Measurements from ENCODE around the gene PPM1N. TPM values are rescaled to one million over a fixed set of nuclear protein-coding genes. Genes with fewer than 3 reads are reported as not detected.
A peak's percentile ranks its signal among the peaks of the same experiment; 100 is the strongest.

The PPM1N gene
- total and polyA plus RNA-seq, 2 of the 13 experiments (the other 11 are each of a cell fraction or from before 2014, with no cell fraction given), result 0.31 to 1.8 TPM

GRCh38 chr19:45506989-45507871 lies 9.0 kb downstream of the PPM1N start, which contains the start of gene VASP (continued):
- TF ChIP-seq DBP (CRISPR knock-in tag; IDR thresholded peaks at IDR 0.05; ENCODE audit: not compliant biosample characterization) (no peak), PAXIP1 (CRISPR knock-in tag; conservative IDR thresholded peaks at IDR 0.05) (peak; percentile 39; the same call in 1 of the 2 replicates), ZHX2 (IDR thresholded peaks at IDR 0.05; ENCODE audit: low read depth) (no peak), ZHX2 (CRISPR knock-in tag; IDR thresholded peaks at IDR 0.05; ENCODE audit: borderline replicate concordance) (no peak; the same call in 1 of the 2 replicates), RAD51 (IDR thresholded peaks at IDR 0.05; ENCODE audit: borderline replicate concordance) (no peak), SNAPC5 (CRISPR knock-in tag; IDR thresholded peaks at IDR 0.05; ENCODE audit: borderline replicate concordance) (no peak), ZKSCAN8 (CRISPR knock-in tag; IDR thresholded peaks at IDR 0.05; ENCODE audit: borderline replicate concordance) (no peak), ZNF678 (CRISPR knock-in tag; IDR thresholded peaks at IDR 0.05) (no peak; the same call in 1 of the 2 replicates), NAIF1 (CRISPR knock-in tag; IDR thresholded peaks at IDR 0.05; ENCODE audit: borderline replicate concordance) (no peak), ZNF660 (CRISPR knock-in tag; IDR thresholded peaks at IDR 0.05; ENCODE audit: borderline replicate concordance, low read depth) (no peak), ZBTB7A (CRISPR knock-in tag; IDR thresholded peaks at IDR 0.05) (peak; percentile 83; the same call in 1 of the 2 replicates), RARA (CRISPR knock-in tag; IDR thresholded peaks at IDR 0.05) (no peak), ZNF580 (CRISPR knock-in tag; IDR thresholded peaks at IDR 0.05; ENCODE audit: borderline replicate concordance, low read depth) (no peak), MATR3 (CRISPR knock-in tag; IDR thresholded peaks at IDR 0.05) (no peak), JUN (CRISPR knock-in tag; IDR thresholded peaks at IDR 0.05) (no peak), BATF2 (CRISPR knock-in tag; IDR thresholded peaks at IDR 0.05) (peak; percentile 65; the same call in 1 of the 2 replicates), SIX4 (CRISPR knock-in tag; IDR thresholded peaks at IDR 0.05) (0 out of 2 replicates have a peak, but pooled peaks have one; percentile 37)
